Measurements from ENCODE around the gene CACNA1D.

GRCh38 chr3:53749448-53749847 lies 255.0 kb downstream of the CACNA1D start:
- TF ChIP-seq POLR2A (IDR thresholded peaks at IDR 0.05; ENCODE audit: low read depth, low read length) (no peak), POLR2AphosphoS5 (IDR thresholded peaks at IDR 0.05; ENCODE audit: low read depth, low read length) (no peak), TAF1 (IDR thresholded peaks at IDR 0.05; ENCODE audit: low read depth, low read length) (no peak), SPI1 (IDR thresholded peaks at IDR 0.05; ENCODE audit: low read depth, low read length) (no peak), POU2F2 (IDR thresholded peaks at IDR 0.05; ENCODE audit: low read depth, low read length) (no peak), PAX5 (IDR thresholded peaks at IDR 0.05; ENCODE audit: insufficient read depth, low read length, severe bottlenecking) (no peak)
